ENCODE measurements around the gene RAPGEF4.

RAPGEF4 gene

GRCh38 chr2:172834881-172835280 is 99.2 kb downstream of the RAPGEF4 start:
- no peak for TF ChIP-seq TAF1 (IDR thresholded peaks at IDR 0.05; ENCODE audit: borderline replicate concordance, low read depth, low read length)
- no peak for TF ChIP-seq POLR2AphosphoS5 (IDR thresholded peaks at IDR 0.05; ENCODE audit: low read depth, low read length)
- no peak for TF ChIP-seq POLR2A (IDR thresholded peaks at IDR 0.05; ENCODE audit: low read depth, low read length)
- FAIRE-seq (no peak), DNase-seq (ENCODE audit: insufficient read length) (no peak)

- FAIRE-seq (no peak), DNase-seq (ENCODE audit: insufficient read length) (no peak)
- TF ChIP-seq POLR2AphosphoS5 (IDR thresholded peaks at IDR 0.05; ENCODE audit: low read depth, low read length) (no peak), POLR2A (IDR thresholded peaks at IDR 0.05; ENCODE audit: low read depth, low read length) (no peak), TAF1 (IDR thresholded peaks at IDR 0.05; ENCODE audit: borderline replicate concordance, low read depth, low read length) (no peak)
These were observed 100.7 kb downstream of the RAPGEF4 start for GRCh38 chr2:172836347-172836821.

GRCh38 chr2:172836827-172837226 is 101.2 kb downstream of the RAPGEF4 start:
- FAIRE-seq, result no peak
- DNase-seq (ENCODE audit: insufficient read length), result no peak
- no peak for TF ChIP-seq POLR2A (IDR thresholded peaks at IDR 0.05; ENCODE audit: low read depth, low read length)
- no peak for TF ChIP-seq TAF1 (IDR thresholded peaks at IDR 0.05; ENCODE audit: borderline replicate concordance, low read depth, low read length)
- TF ChIP-seq POLR2AphosphoS5 (IDR thresholded peaks at IDR 0.05; ENCODE audit: low read depth, low read length), result no peak

- TF ChIP-seq POLR2AphosphoS5 (IDR thresholded peaks at IDR 0.05; ENCODE audit: low read depth, low read length), result no peak
- TF ChIP-seq TAF1 (IDR thresholded peaks at IDR 0.05; ENCODE audit: borderline replicate concordance, low read depth, low read length), result no peak
- no peak for TF ChIP-seq POLR2A (IDR thresholded peaks at IDR 0.05; ENCODE audit: low read depth, low read length)
- no peak for FAIRE-seq
- no peak for DNase-seq (ENCODE audit: insufficient read length)
These were observed 103.8 kb downstream of the RAPGEF4 start for GRCh38 chr2:172839446-172839845.

GRCh38 chr2:172842511-172843265 is 107.0 kb downstream of the RAPGEF4 start:
- FAIRE-seq (no peak), DNase-seq (ENCODE audit: insufficient read length) (no peak)
- TF ChIP-seq POLR2A (IDR thresholded peaks at IDR 0.05; ENCODE audit: low read depth, low read length) (no peak), TAF1 (IDR thresholded peaks at IDR 0.05; ENCODE audit: borderline replicate concordance, low read depth, low read length) (no peak), POLR2AphosphoS5 (IDR thresholded peaks at IDR 0.05; ENCODE audit: low read depth, low read length) (no peak)

- no peak for TF ChIP-seq POLR2AphosphoS5 (IDR thresholded peaks at IDR 0.05; ENCODE audit: low read depth, low read length)
- TF ChIP-seq POLR2A (IDR thresholded peaks at IDR 0.05; ENCODE audit: low read depth, low read length), result no peak
- no peak for TF ChIP-seq TAF1 (IDR thresholded peaks at IDR 0.05; ENCODE audit: borderline replicate concordance, low read depth, low read length)
- no peak for FAIRE-seq
- no peak for DNase-seq (ENCODE audit: insufficient read length)
These were observed 107.6 kb downstream of the RAPGEF4 start for GRCh38 chr2:172843266-172843582.

GRCh38 chr2:172843902-172844715 is 108.5 kb downstream of the RAPGEF4 start:
- DNase-seq (ENCODE audit: insufficient read length) (no peak), FAIRE-seq (no peak)
- no peak for TF ChIP-seq TAF1 (IDR thresholded peaks at IDR 0.05; ENCODE audit: borderline replicate concordance, low read depth, low read length)
- TF ChIP-seq POLR2AphosphoS5 (IDR thresholded peaks at IDR 0.05; ENCODE audit: low read depth, low read length), result no peak

- FAIRE-seq, result no peak
These were observed 109.5 kb downstream of the RAPGEF4 start for GRCh38 chr2:172845028-172845630.

GRCh38 chr2:172846551-172846950 is 110.9 kb downstream of the RAPGEF4 start:
- DNase-seq (ENCODE audit: insufficient read length) (no peak), FAIRE-seq (no peak)
- TF ChIP-seq POLR2AphosphoS5 (IDR thresholded peaks at IDR 0.05; ENCODE audit: low read depth, low read length) (no peak), TAF1 (IDR thresholded peaks at IDR 0.05; ENCODE audit: borderline replicate concordance, low read depth, low read length) (no peak), POLR2A (IDR thresholded peaks at IDR 0.05; ENCODE audit: low read depth, low read length) (no peak)

More at GRCh38 chr2:172845028-172845630, 109.5 kb downstream of the RAPGEF4 start:
- DNase-seq (ENCODE audit: insufficient read length), result no peak
- TF ChIP-seq POLR2A (IDR thresholded peaks at IDR 0.05; ENCODE audit: low read depth, low read length), result no peak
- no peak for TF ChIP-seq TAF1 (IDR thresholded peaks at IDR 0.05; ENCODE audit: borderline replicate concordance, low read depth, low read length)
- no peak for TF ChIP-seq POLR2AphosphoS5 (IDR thresholded peaks at IDR 0.05; ENCODE audit: low read depth, low read length)

- DNase-seq (ENCODE audit: insufficient read length) (no peak), FAIRE-seq (no peak)
- TF ChIP-seq POLR2A (IDR thresholded peaks at IDR 0.05; ENCODE audit: low read depth, low read length), result no peak
- TF ChIP-seq TAF1 (IDR thresholded peaks at IDR 0.05; ENCODE audit: borderline replicate concordance, low read depth, low read length), result no peak
- no peak for TF ChIP-seq POLR2AphosphoS5 (IDR thresholded peaks at IDR 0.05; ENCODE audit: low read depth, low read length)
These were observed 111.5 kb downstream of the RAPGEF4 start for GRCh38 chr2:172847188-172847587.

- DNase-seq (ENCODE audit: insufficient read length) (no peak), FAIRE-seq (no peak)
- TF ChIP-seq TAF1 (IDR thresholded peaks at IDR 0.05; ENCODE audit: borderline replicate concordance, low read depth, low read length) (no peak), POLR2AphosphoS5 (IDR thresholded peaks at IDR 0.05; ENCODE audit: low read depth, low read length) (no peak), POLR2A (IDR thresholded peaks at IDR 0.05; ENCODE audit: low read depth, low read length) (no peak)
These were observed 112.9 kb downstream of the RAPGEF4 start for GRCh38 chr2:172848519-172848918.
